Epidermal melanocyte (primary cell): ENCODE measurements around the gene ZNF606.

ENCODE experiments used
- DNase-seq: peaks from one replicate; pipeline ENCODE4 v3.0.0; 2011; ENCODE audit warnings: low spot score; ENCODE audit not compliant: insufficient read length

ZNF606 gene

DNA sequence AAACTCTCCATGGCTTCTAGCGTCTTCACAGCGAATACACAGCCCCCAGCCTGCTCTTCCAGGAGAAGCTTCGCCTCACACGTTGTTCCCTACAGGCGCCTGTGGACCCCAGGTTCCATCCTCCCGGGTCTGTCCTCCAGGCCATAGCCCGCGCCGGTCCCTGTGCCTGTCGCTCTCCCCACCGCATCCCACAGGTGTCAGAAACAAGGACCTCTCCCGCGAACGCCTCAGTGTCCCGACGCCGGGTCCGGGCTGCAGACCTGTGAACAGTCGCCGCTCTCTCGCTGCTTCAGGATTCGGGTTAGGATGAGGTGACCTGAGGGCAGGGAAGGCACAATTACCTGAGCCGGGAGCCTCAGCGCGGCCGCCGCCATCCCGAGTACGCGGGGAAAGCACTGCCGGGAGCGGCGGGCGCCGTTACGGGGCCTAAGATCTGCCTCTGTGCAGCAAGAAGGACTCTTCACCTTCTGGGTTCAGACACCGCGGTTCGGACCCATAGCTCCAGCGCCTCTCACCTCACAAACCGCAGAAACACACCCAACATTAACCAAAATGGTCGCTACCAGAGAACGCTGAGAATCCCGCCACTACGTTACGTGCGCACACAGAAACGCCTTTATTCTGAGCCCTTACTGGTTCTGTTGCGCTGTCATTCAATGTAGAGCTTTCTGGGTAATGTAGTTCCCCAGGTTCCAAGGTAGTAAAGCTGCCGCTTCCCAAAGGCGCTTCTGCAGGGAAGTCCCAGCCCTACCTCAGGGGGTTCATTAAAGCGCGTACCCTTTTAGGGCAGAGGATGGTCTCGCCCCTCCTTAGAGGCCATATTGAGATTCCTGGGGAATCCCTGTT is 67.6 kb downstream of the ZNF606 start, which contains the start of gene ZNF418:
ZNF418 (minus strand) TSS at position 583 of the 846 bp plus-strand sequence. CDS start 1,580 bp downstream, outside the sequence.
- DNase-seq: peak; percentile 50

DNA sequence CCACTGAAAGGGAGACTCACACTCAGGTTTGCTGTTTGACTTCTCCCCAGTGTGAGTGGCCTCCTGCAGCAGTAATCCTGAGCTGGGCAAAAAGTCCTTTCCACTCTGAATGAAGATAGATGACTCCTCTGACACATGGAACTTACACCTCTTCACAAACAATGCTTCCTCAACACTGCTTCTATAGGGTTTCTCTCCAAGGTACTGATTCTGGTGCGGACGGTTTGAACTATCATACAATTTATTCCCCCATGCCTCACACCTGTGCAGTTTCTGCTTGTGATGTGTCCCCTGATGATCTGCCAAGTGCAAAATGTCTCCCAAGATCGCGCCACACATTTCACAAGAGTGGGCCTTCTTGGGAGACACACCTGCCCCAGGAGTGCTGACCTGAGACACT is 75.0 kb downstream of the ZNF606 start:
- DNase-seq: no peak
